GM19023 (cell line): ENCODE results near the gene TNIK.
"Not testable (repeated sequence)": the region's sequence is repeated elsewhere in the genome, so short reads cannot be mapped to it uniquely, and the experiment has no call there.

Source experiments
- ATAC-seq: cut with Tn5 transposase; IDR thresholded peaks from one replicate; pipeline ENCODE4 v1.9.1; 2021; ENCODE audit warnings: mild to moderate bottlenecking, moderate library complexity; ENCODE audit not compliant: unreplicated experiment

Gene TNIK

GRCh38 chr3:171317171-171317570, 143.0 kb downstream of the TNIK start:
- no peak for ATAC-seq

- no peak for ATAC-seq
Observed at GRCh38 chr3:171315919-171316318, 144.3 kb downstream of the TNIK start.

GRCh38 chr3:171315101-171315500, 145.1 kb downstream of the TNIK start:
- no peak for ATAC-seq

- ATAC-seq = no peak
Observed at GRCh38 chr3:171314341-171314740, 145.9 kb downstream of the TNIK start.

GRCh38 chr3:171313702-171314101, 146.5 kb downstream of the TNIK start:
- no peak for ATAC-seq

- no peak for ATAC-seq
Observed at GRCh38 chr3:171312741-171313140, 147.5 kb downstream of the TNIK start.

- no peak for ATAC-seq
Observed at GRCh38 chr3:171311784-171312183, 148.4 kb downstream of the TNIK start.

GRCh38 chr3:171309906-171310359, 150.3 kb downstream of the TNIK start:
- ATAC-seq = no peak

- no peak for ATAC-seq
Observed at GRCh38 chr3:171307988-171308387, 152.2 kb downstream of the TNIK start.

GRCh38 chr3:171307046-171307585, 153.1 kb downstream of the TNIK start:
- no peak for ATAC-seq

- ATAC-seq = no peak
Observed at GRCh38 chr3:171306631-171307030, 153.6 kb downstream of the TNIK start.

GRCh38 chr3:171305823-171306222, 154.4 kb downstream of the TNIK start:
- not testable (repeated sequence) for ATAC-seq

GRCh38 chr3:171304498-171304897, 155.7 kb downstream of the TNIK start:
- ATAC-seq = not testable (repeated sequence)

- not testable (repeated sequence) for ATAC-seq
Observed at GRCh38 chr3:171304017-171304416, 156.2 kb downstream of the TNIK start.

- ATAC-seq = no peak
Observed at GRCh38 chr3:171301998-171302397, 158.2 kb downstream of the TNIK start.

GRCh38 chr3:171301002-171301401, 159.2 kb downstream of the TNIK start:
- ATAC-seq = no peak

GRCh38 chr3:171297951-171298350, 162.3 kb downstream of the TNIK start:
- ATAC-seq = no peak

GRCh38 chr3:171297207-171297606, 163.0 kb downstream of the TNIK start:
- no peak for ATAC-seq

GRCh38 chr3:171295484-171296373, 164.5 kb downstream of the TNIK start:
- ATAC-seq = no peak

- peak; percentile 46 for ATAC-seq
Observed at GRCh38 chr3:171293142-171293782, 166.9 kb downstream of the TNIK start.

GRCh38 chr3:171290680-171291079, 169.5 kb downstream of the TNIK start:
- ATAC-seq = no peak

GRCh38 chr3:171289291-171289690, 170.9 kb downstream of the TNIK start:
- no peak for ATAC-seq
